Measurements from ENCODE around the gene NCOA7. TPM values are rescaled to one million over a fixed set of nuclear protein-coding genes. Genes with fewer than 3 reads are reported as not detected.

The NCOA7 gene
- total RNA-seq, 6 donors from 2014 or later, result 33.5 to 75.6 (median 48.9) TPM

- no peak overlapping the region for H3K27ac ChIP-seq
- DNase-seq (no peak), ATAC-seq (ENCODE audit: low FRiP score in 2 of 2) (no peak)
- H3K9me3 ChIP-seq, result no peaks in the 10 kb centered on the region
- H3K4me3 ChIP-seq, result no peak overlapping the region
- WGBS, 2 donors, result 70 to 80% methylated on average over 4 of the region's 4 CpGs
- no peaks in the 10 kb centered on the region for H3K36me3 ChIP-seq
- H3K4me1 ChIP-seq, result peaks cover 10 to 32% (median 22%) of the 10 kb centered on the region in 4 donors
- TF ChIP-seq, protein P1, sequence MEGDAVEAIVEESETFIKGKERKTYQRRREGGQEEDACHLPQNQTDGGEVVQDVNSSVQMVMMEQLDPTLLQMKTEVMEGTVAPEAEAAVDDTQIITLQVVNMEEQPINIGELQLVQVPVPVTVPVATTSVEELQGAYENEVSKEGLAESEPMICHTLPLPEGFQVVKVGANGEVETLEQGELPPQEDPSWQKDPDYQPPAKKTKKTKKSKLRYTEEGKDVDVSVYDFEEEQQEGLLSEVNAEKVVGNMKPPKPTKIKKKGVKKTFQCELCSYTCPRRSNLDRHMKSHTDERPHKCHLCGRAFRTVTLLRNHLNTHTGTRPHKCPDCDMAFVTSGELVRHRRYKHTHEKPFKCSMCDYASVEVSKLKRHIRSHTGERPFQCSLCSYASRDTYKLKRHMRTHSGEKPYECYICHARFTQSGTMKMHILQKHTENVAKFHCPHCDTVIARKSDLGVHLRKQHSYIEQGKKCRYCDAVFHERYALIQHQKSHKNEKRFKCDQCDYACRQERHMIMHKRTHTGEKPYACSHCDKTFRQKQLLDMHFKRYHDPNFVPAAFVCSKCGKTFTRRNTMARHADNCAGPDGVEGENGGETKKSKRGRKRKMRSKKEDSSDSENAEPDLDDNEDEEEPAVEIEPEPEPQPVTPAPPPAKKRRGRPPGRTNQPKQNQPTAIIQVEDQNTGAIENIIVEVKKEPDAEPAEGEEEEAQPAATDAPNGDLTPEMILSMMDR (IDR thresholded peaks at IDR 0.05), result no peak
- TF ChIP-seq POLR2AphosphoS5 (IDR thresholded peaks at IDR 0.05), result no peak
- no peak for TF ChIP-seq EP300 (IDR thresholded peaks at IDR 0.05)
- TF ChIP-seq POLR2A (IDR thresholded peaks at IDR 0.05), result no peak
- H3K27me3 ChIP-seq, result no peaks in the 10 kb centered on the region
Observed at GRCh38 chr6:125806813-125807212, 16.1 kb downstream of the NCOA7 start.

GRCh38 chr6:125807293-125807692, 16.5 kb downstream of the NCOA7 start:
- 78 to 79% methylated on average over 4 of the region's 4 CpGs for WGBS, 2 donors
- Histone ChIP-seq H3K27ac (no peak overlapping the region), H3K27me3 (no peaks in the 10 kb centered on the region), H3K4me3 (no peak overlapping the region), H3K36me3 (no peaks in the 10 kb centered on the region), H3K4me1 (peaks cover 10 to 35% (median 20%) of the 10 kb centered on the region in 4 donors), H3K9me3 (no peaks in the 10 kb centered on the region)
- no peak for ATAC-seq (ENCODE audit: low FRiP score in 2 of 2)
- no peak for DNase-seq
- no peak for TF ChIP-seq POLR2AphosphoS5 (IDR thresholded peaks at IDR 0.05)

DNA sequence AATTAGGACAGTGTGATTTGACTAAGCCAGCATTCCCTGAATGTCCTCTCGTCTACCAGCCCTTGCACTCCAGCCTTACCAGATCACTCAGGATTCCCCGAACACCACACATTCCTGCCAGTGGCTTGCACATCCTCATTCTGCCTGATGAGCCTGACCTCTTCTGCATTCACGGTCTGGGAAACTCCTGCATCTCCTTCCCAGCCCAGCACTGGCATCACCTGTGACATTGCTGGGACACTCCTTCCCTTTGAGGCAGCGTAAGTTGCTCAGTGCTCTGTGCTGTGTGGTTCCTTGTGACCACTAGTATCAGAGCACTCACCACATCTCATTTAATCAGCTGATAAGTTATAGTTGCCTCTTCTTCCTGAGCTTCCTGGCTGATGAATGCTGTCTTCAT, 17.3 kb downstream of the NCOA7 start:
- H3K27me3 ChIP-seq, result no peaks in the 10 kb centered on the region
- TF ChIP-seq POLR2A (IDR thresholded peaks at IDR 0.05), result no peak
- TF ChIP-seq POLR2AphosphoS5 (IDR thresholded peaks at IDR 0.05), result no peak
- TF ChIP-seq, protein P1 (IDR thresholded peaks at IDR 0.05), result no peak
- TF ChIP-seq EP300 (IDR thresholded peaks at IDR 0.05), result no peak
- H3K4me1 ChIP-seq, result peaks cover 13 to 43% (median 18%) of the 10 kb centered on the region in 4 donors
- 73 to 77% methylated on average over 4 of the region's 4 CpGs for WGBS, 2 donors
- no peak for DNase-seq
- no peak overlapping the region for H3K27ac ChIP-seq
- H3K4me3 ChIP-seq, result no peak overlapping the region
- H3K36me3 ChIP-seq, result no peaks in the 10 kb centered on the region
- H3K9me3 ChIP-seq, result no peaks in the 10 kb centered on the region
- ATAC-seq (ENCODE audit: low FRiP score in 2 of 2), result no peak

DNA sequence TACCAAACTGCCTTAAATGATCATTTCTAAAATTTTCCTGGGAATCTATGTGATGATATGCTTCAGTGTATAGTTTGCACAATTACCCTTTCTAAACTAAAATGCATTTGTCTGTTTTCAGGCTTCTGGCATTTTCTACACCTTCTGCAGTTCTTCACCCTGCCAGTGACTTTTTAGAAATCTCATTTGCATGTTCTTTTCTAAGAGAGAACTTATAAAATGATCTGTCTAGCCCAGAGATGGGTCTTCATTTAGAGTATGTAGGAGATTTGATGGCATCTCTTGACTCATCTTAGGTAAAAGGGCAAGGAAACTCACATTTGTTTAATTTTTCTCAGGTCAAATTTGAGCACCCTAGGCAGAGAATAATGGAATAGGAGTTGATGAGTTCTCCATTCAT, 17.8 kb downstream of the NCOA7 start:
- DNase-seq, result no peak
- no peaks in the 10 kb centered on the region for H3K9me3 ChIP-seq
- no peak for ATAC-seq (ENCODE audit: low FRiP score in 2 of 2)
- no peaks in the 10 kb centered on the region for H3K27me3 ChIP-seq
- TF ChIP-seq POLR2AphosphoS5 (IDR thresholded peaks at IDR 0.05) (no peak), POLR2A (IDR thresholded peaks at IDR 0.05) (no peak)
- H3K36me3 ChIP-seq, result no peaks in the 10 kb centered on the region
- peaks cover 12 to 41% (median 15%) of the 10 kb centered on the region in 4 donors for H3K4me1 ChIP-seq
- no peak overlapping the region for H3K27ac ChIP-seq
- no peak overlapping the region for H3K4me3 ChIP-seq

DNA sequence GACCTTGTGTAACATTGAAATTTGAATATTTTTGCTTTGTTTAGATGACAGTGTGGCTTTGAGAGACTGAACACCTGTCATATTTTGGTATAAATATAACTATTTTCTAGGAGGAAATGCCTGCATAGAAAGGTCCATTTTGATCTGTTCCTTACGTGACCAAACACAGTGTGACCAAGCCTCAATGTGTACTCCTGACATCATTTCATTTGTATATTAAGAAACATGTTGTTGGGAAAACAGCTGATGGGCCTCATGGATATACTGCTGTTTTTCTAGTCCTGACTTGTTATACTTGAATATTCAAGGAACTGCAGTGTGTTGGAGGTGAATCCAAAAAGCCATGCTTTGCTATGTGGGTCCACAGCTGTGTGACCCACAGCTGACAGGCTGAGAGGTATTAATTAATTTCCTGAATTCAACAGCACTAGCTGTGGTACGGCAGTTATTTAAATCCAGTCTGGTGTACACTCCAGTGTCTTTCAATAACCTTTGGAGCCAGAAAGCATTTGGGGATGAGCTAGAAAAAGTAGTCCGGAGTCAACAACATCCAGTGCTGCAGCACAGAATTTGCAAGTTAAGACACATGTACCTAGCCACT, 18.9 kb downstream of the NCOA7 start:
- DNase-seq, result no peak
- no peak for ATAC-seq (ENCODE audit: low FRiP score in 2 of 2)
- peaks cover 13 to 46% (median 22%) of the 10 kb centered on the region in 4 donors for H3K4me1 ChIP-seq
- H3K27ac ChIP-seq, result no peak overlapping the region
- no peaks in the 10 kb centered on the region for H3K9me3 ChIP-seq
- TF ChIP-seq POLR2A (IDR thresholded peaks at IDR 0.05), result no peak
- TF ChIP-seq POLR2AphosphoS5 (IDR thresholded peaks at IDR 0.05), result no peak
- TF ChIP-seq, protein P1 (IDR thresholded peaks at IDR 0.05), result no peak
- TF ChIP-seq EP300 (IDR thresholded peaks at IDR 0.05), result no peak
- no peaks in the 10 kb centered on the region for H3K36me3 ChIP-seq
- 79 to 85% methylated on average over 3 of the region's 3 CpGs for WGBS, 2 donors
- no peak overlapping the region for H3K4me3 ChIP-seq
- no peaks in the 10 kb centered on the region for H3K27me3 ChIP-seq

DNA sequence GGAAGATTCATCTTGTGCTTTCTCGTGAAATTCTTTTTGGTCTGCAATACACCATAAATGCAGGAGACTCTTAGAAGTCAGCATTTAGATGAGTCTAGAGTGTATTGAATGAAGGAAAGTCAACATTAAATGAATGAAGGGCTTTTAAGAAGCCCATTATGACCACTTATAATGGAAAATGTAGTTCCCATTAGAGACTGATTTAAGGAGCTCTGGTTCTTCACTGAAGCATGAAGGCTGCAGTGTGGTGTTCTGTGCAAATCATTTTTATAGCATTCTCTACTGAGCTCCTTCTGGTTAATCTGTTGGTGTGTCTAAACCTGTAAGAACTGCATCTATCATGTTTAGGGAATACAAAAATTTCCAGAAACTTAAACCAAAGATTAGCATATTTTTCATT, 19.7 kb downstream of the NCOA7 start:
- TF ChIP-seq POLR2AphosphoS5 (IDR thresholded peaks at IDR 0.05) (no peak), EP300 (IDR thresholded peaks at IDR 0.05) (no peak), POLR2A (IDR thresholded peaks at IDR 0.05) (no peak)
- TF ChIP-seq, protein P1 (IDR thresholded peaks at IDR 0.05), result no peak
- H3K27ac ChIP-seq, result no peak overlapping the region
- peaks cover 20 to 54% (median 29%) of the 10 kb centered on the region in 4 donors for H3K4me1 ChIP-seq
- 50 to 73% methylated on average over 1 of the region's 1 CpG for WGBS, 2 donors
- DNase-seq (no peak), ATAC-seq (ENCODE audit: low FRiP score in 2 of 2) (no peak)
- H3K4me3 ChIP-seq, result no peak overlapping the region
- no peaks in the 10 kb centered on the region for H3K27me3 ChIP-seq
- H3K36me3 ChIP-seq, result no peaks in the 10 kb centered on the region
- H3K9me3 ChIP-seq, result no peaks in the 10 kb centered on the region

Data from upper lobe of left lung (tissue), 6 donors.